A549 (cell line): Measurements from ENCODE around the gene ADAMTSL3. TPM values are rescaled to one million over a fixed set of nuclear protein-coding genes. Genes with fewer than 3 reads are reported as not detected.

Source experiments
- ATAC-seq, 2 experiments: fragments of 200-7000 bp in 1 of 2; fragments of >200 bp in 1 of 2; cut with Nextera tagmentation in 1 of 2; cut with Tn5 transposase in 1 of 2; 3 replicates each; pipeline versions ENCODE4 v1.8.0 to v1.9.1; 2018 to 2020; ENCODE audit warnings: mild to moderate bottlenecking in 1 of 2, moderate library complexity in 1 of 2
- CTCF ChIA-PET: fragments of 300-600 bp; sonication (Branson Sonifier 250); formaldehyde crosslinking; extraction: SDS; loops from one replicate; lab custom pipeline; 2021; ENCODE audit warnings: antibody characterized with exemption, inconsistent platforms; lab: Yijun Ruan, JAX
- POLR2A ChIA-PET: fragments of 350-600 bp; formaldehyde crosslinking; extraction: SDS; loops from one replicate; lab custom pipeline; 2021; ENCODE audit warnings: antibody characterized with exemption, inconsistent platforms; lab: Yijun Ruan, JAX
- DNase-seq, 2 experiments: peaks; one replicate each; pipeline versions ENCODE4 v3.0.0 to v3.0.0-alpha.2; 2011 to 2016; ENCODE audit warnings: low read depth in 1 of 2, low spot score in 1 of 2
- FAIRE-seq: peaks from 2 replicates; lab custom pipeline; 2011; peaks lifted over from hg19 to GRCh38; lab: Jason Lieb, UNC
- H3K27ac ChIP-seq, 2 experiments: fragments of >200 bp; sonication (Bioruptor Twin); formaldehyde crosslinking; 3 replicates each; pipeline ENCODE4 v1.5.1; 2016 to 2017
- H3K4me1 ChIP-seq: fragments of >200 bp; sonication (Bioruptor Twin); formaldehyde crosslinking; 3 replicates; pipeline ENCODE4 v1.6.1; 2016
- H3K4me2 ChIP-seq: fragments of >200 bp; sonication (Bioruptor Twin); formaldehyde crosslinking; 3 replicates; pipeline ENCODE4 v1.6.1; 2016
- H3K4me3 ChIP-seq: fragments of >200 bp; sonication (Bioruptor Twin); formaldehyde crosslinking; 3 replicates; pipeline ENCODE4 v1.5.1; 2016
- H3K9me3 ChIP-seq: fragments of >200 bp; sonication (Bioruptor Twin); formaldehyde crosslinking; 3 replicates; pipeline ENCODE4 v1.6.1; 2016
- CBX8 ChIP-seq: fragments of 200-600 bp; sonication (generic); IDR thresholded peaks from 2 replicates; pipeline ENCODE4 v1.6.1; 2016
- CEBPB ChIP-seq, 2 experiments: fragments of >200 bp in 1 of 2; sonication (Bioruptor Twin) in 1 of 2; formaldehyde crosslinking in 1 of 2; IDR thresholded peaks; 2 replicates each; pipeline ENCODE4 v1.6.1; 2012 to 2016
- EHMT2 ChIP-seq: fragments of 200-600 bp; sonication (generic); IDR thresholded peaks from 2 replicates; pipeline ENCODE4 v1.6.1; 2016; ENCODE audit warnings: antibody characterized with exemption, low read depth, mild to moderate bottlenecking, moderate library complexity
- FOSB ChIP-seq: fragments of 250-450 bp; sonication (Bioruptor Pico); IDR thresholded peaks from 2 replicates; pipeline ENCODE4 v1.5.0; 2020; ENCODE audit warnings: mild to moderate bottlenecking, moderate library complexity
- FOXS1 ChIP-seq: fragments of 250-450 bp; sonication (Bioruptor Pico); IDR thresholded peaks from 2 replicates; pipeline ENCODE4 v1.5.0; 2020; ENCODE audit warnings: mild to moderate bottlenecking, moderate library complexity
- GATA3 ChIP-seq: IDR thresholded peaks from 2 replicates; pipeline ENCODE4 v1.6.1; 2012; ENCODE audit warnings: borderline replicate concordance
- HDAC2 ChIP-seq: fragments of 200-600 bp; sonication (generic); IDR thresholded peaks from 2 replicates; pipeline ENCODE4 v1.6.1; 2016
- HOXA7 ChIP-seq: fragments of 250-450 bp; sonication (Bioruptor Pico); IDR thresholded peaks from 2 replicates; pipeline ENCODE4 v1.5.0; 2020; ENCODE audit warnings: mild to moderate bottlenecking, moderate library complexity
- HOXB13 ChIP-seq: fragments of 250-450 bp; sonication (Bioruptor Pico); IDR thresholded peaks from 2 replicates; pipeline ENCODE4 v1.5.0; 2020; ENCODE audit warnings: low read depth, mild to moderate bottlenecking, moderate library complexity
- JUN ChIP-seq, 2 experiments: fragments of >200 bp; sonication (Bioruptor Twin); formaldehyde crosslinking; IDR thresholded peaks; 2 replicates in 1 of 2; 3 replicates in 1 of 2; pipeline ENCODE4 v1.6.1; 2016 to 2017
- MAFK ChIP-seq: fragments of 450-650 bp; IDR thresholded peaks from 2 replicates; pipeline ENCODE4 v1.6.1; 2014; ENCODE audit not compliant: partially characterized antibody
- MYC ChIP-seq: IDR thresholded peaks from 2 replicates; pipeline ENCODE4 v1.6.1; 2012; ENCODE audit warnings: mild to moderate bottlenecking, inconsistent platforms, low read length, improper control_type of control experiment, borderline replicate concordance
- NPAS2 ChIP-seq: fragments of 250-450 bp; sonication (Bioruptor Pico); IDR thresholded peaks from 2 replicates; pipeline ENCODE4 v1.8.0; 2022; ENCODE audit warnings: mild to moderate bottlenecking, moderate library complexity, borderline replicate concordance
- PHF8 ChIP-seq: fragments of 200-600 bp; sonication (generic); IDR thresholded peaks from 2 replicates; pipeline ENCODE4 v1.6.1; 2016; ENCODE audit warnings: low read depth, mild to moderate bottlenecking, antibody characterized with exemption, moderate library complexity, borderline replicate concordance
- POLR2A ChIP-seq: IDR thresholded peaks from 2 replicates; pipeline ENCODE4 v1.6.1; 2012; ENCODE audit warnings: mild to moderate bottlenecking, low read length
- POLR2AphosphoS2 ChIP-seq: conservative IDR thresholded peaks from 2 replicates; pipeline ENCODE4 v1.6.1; 2012; ENCODE audit warnings: low read length, improper control_type of control experiment, inconsistent platforms
- RAD21 ChIP-seq, 2 experiments: fragments of >200 bp in 1 of 2; sonication (Bioruptor Twin) in 1 of 2; formaldehyde crosslinking in 1 of 2; IDR thresholded peaks in 1 of 2; conservative IDR thresholded peaks in 1 of 2; 2 replicates in 1 of 2; 3 replicates in 1 of 2; pipeline ENCODE4 v1.6.1; 2012 to 2018; ENCODE audit warnings: inconsistent platforms in 1 of 2
- RARB ChIP-seq: fragments of 250-450 bp; sonication (Bioruptor Pico); IDR thresholded peaks from 2 replicates; pipeline ENCODE4 v1.8.0; 2021; ENCODE audit warnings: mild to moderate bottlenecking, moderate library complexity
- RFX5 ChIP-seq: fragments of 450-650 bp; IDR thresholded peaks from 2 replicates; pipeline ENCODE4 v1.7.1; 2014; ENCODE audit warnings: antibody characterized with exemption, mild to moderate bottlenecking, moderate library complexity
- RNF2 ChIP-seq: fragments of 200-600 bp; sonication (generic); IDR thresholded peaks from 2 replicates; pipeline ENCODE4 v1.6.1; 2016; ENCODE audit warnings: low read depth, mild to moderate bottlenecking, antibody characterized with exemption, moderate library complexity, borderline replicate concordance
- ZC3H11A ChIP-seq: fragments of 450-650 bp; IDR thresholded peaks from 2 replicates; pipeline ENCODE4 v1.6.1; 2014; ENCODE audit warnings: antibody characterized with exemption, mild to moderate bottlenecking
- ZNF302 ChIP-seq: fragments of 250-450 bp; sonication (Bioruptor Pico); IDR thresholded peaks from 2 replicates; pipeline ENCODE4 v1.9.0; 2021; ENCODE audit warnings: inconsistent platforms, mild to moderate bottlenecking, moderate library complexity
- ZSCAN20 ChIP-seq: fragments of 250-450 bp; sonication (Bioruptor Pico); IDR thresholded peaks from 2 replicates; pipeline ENCODE4 v1.8.0; 2022; ENCODE audit warnings: mild to moderate bottlenecking, moderate library complexity
- WGBS: methylation state at CpG from one replicate; pipeline ENCODE4 v1.1.6; 2017; ENCODE audit errors: missing lambda C conversion rate; 5-methylcytosine and 5-hydroxymethylcytosine counted together
- polyA plus RNA-seq, 4 experiments: library from polyadenylated mRNA; depleted of rRNA in 3 of 4; stranded (reverse); fragments of >200 nt; fragmentation: RNase III in 1 of 4; extraction: RNeasy Plus Mini Kit Qiagen cat#74134 plus additional on column Dnase treatment in 1 of 4; gene quantifications; 2 replicates in 3 of 4; 3 replicates in 1 of 4; pipeline ENCODE4 v1.2.3, GENCODE V29; 2011 to 2017
- TF ChIP-seq, protein P1 (sequence below): fragments of 450-650 bp; IDR thresholded peaks from 2 replicates; pipeline ENCODE4 v1.6.1; 2014; ENCODE audit warnings: antibody characterized with exemption
- TF ChIP-seq, protein P2 (sequence below): fragments of 250-450 bp; sonication (Bioruptor Pico); IDR thresholded peaks from 2 replicates; pipeline ENCODE4 v1.5.0; 2021; ENCODE audit warnings: mild to moderate bottlenecking, moderate library complexity, borderline replicate concordance
- TF ChIP-seq, protein P3 (sequence below): fragments of >200 bp; sonication (Bioruptor Twin); formaldehyde crosslinking; IDR thresholded peaks from 3 replicates; pipeline ENCODE4 v1.6.1; 2016
- TF ChIP-seq, protein P4 (sequence below): fragments of >200 bp; sonication (Bioruptor Twin); formaldehyde crosslinking; IDR thresholded peaks from 2 replicates; pipeline ENCODE4 v1.6.1; 2016
- TF ChIP-seq, protein P5 (sequence below): IDR thresholded peaks from 2 replicates; pipeline ENCODE4 v1.6.1; 2012; ENCODE audit warnings: low read depth, borderline replicate concordance

ADAMTSL3 gene
- polyA plus RNA-seq, 2 of the 4 experiments (the other 2 are of a cell fraction) = 0.22 to 0.25 TPM

DNA sequence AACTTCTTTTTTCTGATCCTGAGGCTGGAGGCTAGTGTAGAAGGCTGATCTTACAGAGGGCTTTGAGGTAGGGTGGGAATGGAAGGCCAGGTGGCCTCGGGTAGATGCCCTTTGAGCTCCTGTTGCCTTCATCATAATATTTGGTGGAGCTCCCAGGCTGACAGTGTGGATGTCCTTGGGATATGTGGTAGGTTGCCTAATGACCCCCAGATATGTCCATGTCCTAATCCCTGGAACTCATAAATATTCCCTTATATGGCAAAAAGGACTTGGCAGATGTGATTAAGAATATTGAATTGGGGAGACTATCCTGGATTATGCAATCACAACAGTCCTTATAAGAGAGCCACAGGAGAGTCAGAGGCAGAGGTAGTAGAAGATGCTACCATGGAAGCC, 5.5 kb downstream of the ADAMTSL3 start:
- no peak overlapping the region for H3K27ac ChIP-seq
- no peak overlapping the region for H3K4me3 ChIP-seq
- no peaks in the 10 kb centered on the region for H3K9me3 ChIP-seq
- CTCF ChIA-PET = interaction anchor here (1.2 kb wide), 2 partner anchors 26 to 94 kb away, joined by 3 read pairs; no protein-coding TSS in a partner anchor
- TF ChIP-seq RAD21 (conservative IDR thresholded peaks at IDR 0.05 in 1 of 2, IDR thresholded peaks at IDR 0.05 in 1 of 2) (no peak), RARB (no peak), HDAC2 (no peak), FOXS1 (CRISPR knock-in tag) (no peak), GATA3 (no peak), HOXB13 (CRISPR knock-in tag) (no peak), MYC (no peak), ZSCAN20 (no peak), CBX8 (no peak), JUN (IDR thresholded peaks at IDR 0.05) (no peak)
- TF ChIP-seq, protein P1, sequence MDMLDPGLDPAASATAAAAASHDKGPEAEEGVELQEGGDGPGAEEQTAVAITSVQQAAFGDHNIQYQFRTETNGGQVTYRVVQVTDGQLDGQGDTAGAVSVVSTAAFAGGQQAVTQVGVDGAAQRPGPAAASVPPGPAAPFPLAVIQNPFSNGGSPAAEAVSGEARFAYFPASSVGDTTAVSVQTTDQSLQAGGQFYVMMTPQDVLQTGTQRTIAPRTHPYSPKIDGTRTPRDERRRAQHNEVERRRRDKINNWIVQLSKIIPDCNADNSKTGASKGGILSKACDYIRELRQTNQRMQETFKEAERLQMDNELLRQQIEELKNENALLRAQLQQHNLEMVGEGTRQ = no peak
- TF ChIP-seq, all 56 proteins: peak for 0
- Histone ChIP-seq H3K4me2 (no peak overlapping the region), H3K4me1 (peaks cover 12% of the 10 kb centered on the region; the same call in 2 of the 3 replicates)
- DNase-seq (no peak), ATAC-seq (no peak), FAIRE-seq (no peak)
- POLR2A ChIA-PET = no interaction called here
- 0% methylated on average over 1 of the region's 1 CpG for WGBS

DNA sequence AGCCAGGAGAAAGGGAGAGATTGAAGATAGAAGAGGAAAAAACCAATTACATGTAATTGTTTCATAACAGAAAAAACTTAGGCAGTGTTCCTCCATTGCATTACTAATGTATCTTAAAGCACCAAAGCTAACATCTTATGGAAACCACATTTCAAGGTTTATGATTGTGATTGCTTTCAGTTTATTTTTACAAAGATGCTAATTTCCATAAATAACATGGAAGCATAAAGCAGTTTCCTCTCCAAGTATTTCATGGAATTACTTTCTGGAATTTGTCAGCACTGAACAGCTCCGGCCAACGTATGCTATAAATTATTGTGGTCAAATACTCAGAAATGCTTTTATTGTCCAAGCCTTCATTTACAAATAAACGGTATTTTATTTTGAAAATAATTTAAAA, 11.6 kb downstream of the ADAMTSL3 start:
- no peak overlapping the region for H3K4me2 ChIP-seq
- no peak overlapping the region for H3K27ac ChIP-seq
- H3K4me1 ChIP-seq = no peaks in the 10 kb centered on the region
- DNase-seq = no peak
- no peak for FAIRE-seq
- TF ChIP-seq RNF2 = no peak
- TF ChIP-seq RFX5 = no peak
- no peak for TF ChIP-seq NPAS2 (CRISPR knock-in tag)
- no peak for TF ChIP-seq HOXA7
- TF ChIP-seq POLR2AphosphoS2 = no peak
- TF ChIP-seq, protein P2, sequence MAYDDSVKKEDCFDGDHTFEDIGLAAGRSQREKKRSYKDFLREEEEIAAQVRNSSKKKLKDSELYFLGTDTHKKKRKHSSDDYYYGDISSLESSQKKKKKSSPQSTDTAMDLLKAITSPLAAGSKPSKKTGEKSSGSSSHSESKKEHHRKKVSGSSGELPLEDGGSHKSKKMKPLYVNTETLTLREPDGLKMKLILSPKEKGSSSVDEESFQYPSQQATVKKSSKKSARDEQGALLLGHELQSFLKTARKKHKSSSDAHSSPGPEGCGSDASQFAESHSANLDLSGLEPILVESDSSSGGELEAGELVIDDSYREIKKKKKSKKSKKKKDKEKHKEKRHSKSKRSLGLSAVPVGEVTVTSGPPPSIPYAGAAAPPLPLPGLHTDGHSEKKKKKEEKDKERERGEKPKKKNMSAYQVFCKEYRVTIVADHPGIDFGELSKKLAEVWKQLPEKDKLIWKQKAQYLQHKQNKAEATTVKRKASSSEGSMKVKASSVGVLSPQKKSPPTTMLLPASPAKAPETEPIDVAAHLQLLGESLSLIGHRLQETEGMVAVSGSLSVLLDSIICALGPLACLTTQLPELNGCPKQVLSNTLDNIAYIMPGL (CRISPR knock-in tag) = no peak
- TF ChIP-seq EHMT2 = no peak
- no peak for TF ChIP-seq MAFK
- no peak for TF ChIP-seq FOSB (CRISPR knock-in tag)
- no peak for TF ChIP-seq PHF8
- TF ChIP-seq CBX8 = no peak
- TF ChIP-seq CEBPB (IDR thresholded peaks at IDR 0.05) = no peak
- TF ChIP-seq HDAC2 = no peak
- TF ChIP-seq, protein P3, sequence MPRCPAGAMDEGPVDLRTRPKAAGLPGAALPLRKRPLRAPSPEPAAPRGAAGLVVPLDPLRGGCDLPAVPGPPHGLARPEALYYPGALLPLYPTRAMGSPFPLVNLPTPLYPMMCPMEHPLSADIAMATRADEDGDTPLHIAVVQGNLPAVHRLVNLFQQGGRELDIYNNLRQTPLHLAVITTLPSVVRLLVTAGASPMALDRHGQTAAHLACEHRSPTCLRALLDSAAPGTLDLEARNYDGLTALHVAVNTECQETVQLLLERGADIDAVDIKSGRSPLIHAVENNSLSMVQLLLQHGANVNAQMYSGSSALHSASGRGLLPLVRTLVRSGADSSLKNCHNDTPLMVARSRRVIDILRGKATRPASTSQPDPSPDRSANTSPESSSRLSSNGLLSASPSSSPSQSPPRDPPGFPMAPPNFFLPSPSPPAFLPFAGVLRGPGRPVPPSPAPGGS = no peak
- TF ChIP-seq, protein P4, sequence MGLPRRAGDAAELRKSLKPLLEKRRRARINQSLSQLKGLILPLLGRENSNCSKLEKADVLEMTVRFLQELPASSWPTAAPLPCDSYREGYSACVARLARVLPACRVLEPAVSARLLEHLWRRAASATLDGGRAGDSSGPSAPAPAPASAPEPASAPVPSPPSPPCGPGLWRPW = no peak
- TF ChIP-seq, protein P1 = no peak
- TF ChIP-seq ZNF302 (CRISPR knock-in tag) = no peak
- TF ChIP-seq POLR2A = no peak
- TF ChIP-seq, protein P5, sequence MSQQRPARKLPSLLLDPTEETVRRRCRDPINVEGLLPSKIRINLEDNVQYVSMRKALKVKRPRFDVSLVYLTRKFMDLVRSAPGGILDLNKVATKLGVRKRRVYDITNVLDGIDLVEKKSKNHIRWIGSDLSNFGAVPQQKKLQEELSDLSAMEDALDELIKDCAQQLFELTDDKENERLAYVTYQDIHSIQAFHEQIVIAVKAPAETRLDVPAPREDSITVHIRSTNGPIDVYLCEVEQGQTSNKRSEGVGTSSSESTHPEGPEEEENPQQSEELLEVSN = no peak
- TF ChIP-seq ZC3H11A = no peak
- ATAC-seq = no peak
- H3K9me3 ChIP-seq = peaks cover 8% of the 10 kb centered on the region; the same call in 1 of the 3 replicates
- POLR2A ChIA-PET = no interaction called here
- CTCF ChIA-PET = no interaction called here
- H3K4me3 ChIP-seq = no peak overlapping the region
- 24% methylated on average over 3 of the region's 3 CpGs for WGBS
